ENCODE measurements around the gene ADO. TPM values are rescaled to one million over a fixed set of nuclear protein-coding genes. Genes with fewer than 3 reads are reported as not detected.

The ADO gene
- total RNA-seq (ENCODE audit: low replicate concordance) = 15.7 and 27.5 TPM in 2 replicates
- long read RNA-seq, partial matches to known transcripts = 0 of 2 reads
- long read RNA-seq, other reads (novel, unspliced or antisense) = 0 of 2 reads

DNA sequence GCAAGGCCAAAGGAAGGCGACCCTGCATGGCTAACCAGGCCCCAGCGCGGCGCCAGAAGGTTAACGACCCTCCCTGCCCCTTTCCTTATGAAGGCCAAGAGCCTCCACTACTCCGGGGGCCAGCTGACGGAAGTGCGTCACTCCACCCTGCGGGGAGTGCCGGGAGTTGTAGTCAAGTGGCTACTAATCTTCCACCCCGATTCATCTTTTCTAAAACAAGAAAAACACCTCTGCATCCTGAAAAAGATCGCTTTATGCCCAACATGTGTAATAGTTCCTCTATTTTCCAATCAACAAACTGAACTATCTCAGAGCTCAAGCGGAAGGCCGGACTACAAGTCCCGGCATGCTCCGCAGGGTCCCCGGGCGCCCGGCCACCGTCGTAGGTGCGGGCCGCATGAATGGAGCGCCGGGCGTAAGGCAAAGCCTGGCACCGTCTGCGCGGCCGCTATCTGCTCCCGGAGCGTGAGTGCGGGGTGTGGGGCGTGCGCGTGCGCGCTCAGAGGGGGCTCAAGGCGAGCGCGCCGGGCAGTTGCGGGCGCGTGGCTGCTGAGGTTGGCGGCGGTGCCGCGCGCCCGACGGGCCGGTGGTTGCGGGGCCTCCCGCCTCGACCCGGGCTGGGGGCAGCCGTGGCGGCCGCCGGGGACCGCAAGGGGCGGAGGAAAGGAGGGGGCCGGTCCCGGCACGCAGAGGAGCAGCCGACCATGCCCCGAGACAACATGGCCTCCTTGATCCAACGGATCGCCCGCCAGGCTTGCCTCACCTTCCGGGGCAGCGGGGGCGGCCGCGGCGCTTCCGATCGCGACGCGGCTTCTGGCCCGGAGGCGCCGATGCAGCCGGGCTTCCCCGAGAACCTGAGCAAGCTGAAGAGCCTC is at the start of gene ADO:
Gene ADO, plus strand, starts transcription at position 365 of the 875 bp plus-strand sequence. Its CDS starts 340 bp downstream, at position 705.
- Mint-ChIP-seq H3K4me1 (ENCODE audit: unreplicated experiment) (peaks cover 33% of the 10 kb centered on the region), H3K27ac (peak within 1 kb of the TSS; percentile 99), H3K27me3 (peaks cover 16% of the 10 kb centered on the region), H3K4me3 (peak within 1 kb of the TSS; percentile 98), H3K9me3 (no peaks in the 10 kb centered on the region), H3K36me3 (peaks cover 18% of the 10 kb centered on the region)
- peak; percentile 87 for DNase-seq (ENCODE audit: extremely low spot score, unreplicated experiment)
- TF ChIP-seq, protein P1, sequence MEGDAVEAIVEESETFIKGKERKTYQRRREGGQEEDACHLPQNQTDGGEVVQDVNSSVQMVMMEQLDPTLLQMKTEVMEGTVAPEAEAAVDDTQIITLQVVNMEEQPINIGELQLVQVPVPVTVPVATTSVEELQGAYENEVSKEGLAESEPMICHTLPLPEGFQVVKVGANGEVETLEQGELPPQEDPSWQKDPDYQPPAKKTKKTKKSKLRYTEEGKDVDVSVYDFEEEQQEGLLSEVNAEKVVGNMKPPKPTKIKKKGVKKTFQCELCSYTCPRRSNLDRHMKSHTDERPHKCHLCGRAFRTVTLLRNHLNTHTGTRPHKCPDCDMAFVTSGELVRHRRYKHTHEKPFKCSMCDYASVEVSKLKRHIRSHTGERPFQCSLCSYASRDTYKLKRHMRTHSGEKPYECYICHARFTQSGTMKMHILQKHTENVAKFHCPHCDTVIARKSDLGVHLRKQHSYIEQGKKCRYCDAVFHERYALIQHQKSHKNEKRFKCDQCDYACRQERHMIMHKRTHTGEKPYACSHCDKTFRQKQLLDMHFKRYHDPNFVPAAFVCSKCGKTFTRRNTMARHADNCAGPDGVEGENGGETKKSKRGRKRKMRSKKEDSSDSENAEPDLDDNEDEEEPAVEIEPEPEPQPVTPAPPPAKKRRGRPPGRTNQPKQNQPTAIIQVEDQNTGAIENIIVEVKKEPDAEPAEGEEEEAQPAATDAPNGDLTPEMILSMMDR (conservative IDR thresholded peaks at IDR 0.05) = no peak

DNA sequence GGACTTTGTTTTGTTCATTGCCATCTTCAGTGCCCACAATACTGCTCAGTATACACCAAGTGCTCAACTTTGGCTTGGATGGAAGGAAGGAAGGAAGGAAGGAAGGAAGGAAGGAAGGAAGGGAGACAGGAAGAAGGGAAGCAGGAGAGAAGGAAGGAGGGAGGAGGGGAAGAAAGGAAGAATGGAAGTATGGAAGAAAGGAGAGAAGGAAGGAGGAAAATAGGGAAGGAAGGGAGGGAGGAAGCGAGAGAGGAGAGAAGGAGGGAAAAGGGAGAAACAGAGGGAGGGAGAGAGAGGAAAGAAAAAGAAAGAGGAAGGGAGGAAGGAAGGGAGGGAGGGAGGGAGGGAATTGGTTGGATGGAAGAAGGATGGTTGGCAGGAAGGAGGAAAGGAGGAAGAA is 49.6 kb upstream of the ADO start:
- Mint-ChIP-seq H3K9me3 (no peaks in the 10 kb centered on the region), H3K36me3 (no peaks in the 10 kb centered on the region)
- TF ChIP-seq, protein P1 (conservative IDR thresholded peaks at IDR 0.05) = no peak

DNA sequence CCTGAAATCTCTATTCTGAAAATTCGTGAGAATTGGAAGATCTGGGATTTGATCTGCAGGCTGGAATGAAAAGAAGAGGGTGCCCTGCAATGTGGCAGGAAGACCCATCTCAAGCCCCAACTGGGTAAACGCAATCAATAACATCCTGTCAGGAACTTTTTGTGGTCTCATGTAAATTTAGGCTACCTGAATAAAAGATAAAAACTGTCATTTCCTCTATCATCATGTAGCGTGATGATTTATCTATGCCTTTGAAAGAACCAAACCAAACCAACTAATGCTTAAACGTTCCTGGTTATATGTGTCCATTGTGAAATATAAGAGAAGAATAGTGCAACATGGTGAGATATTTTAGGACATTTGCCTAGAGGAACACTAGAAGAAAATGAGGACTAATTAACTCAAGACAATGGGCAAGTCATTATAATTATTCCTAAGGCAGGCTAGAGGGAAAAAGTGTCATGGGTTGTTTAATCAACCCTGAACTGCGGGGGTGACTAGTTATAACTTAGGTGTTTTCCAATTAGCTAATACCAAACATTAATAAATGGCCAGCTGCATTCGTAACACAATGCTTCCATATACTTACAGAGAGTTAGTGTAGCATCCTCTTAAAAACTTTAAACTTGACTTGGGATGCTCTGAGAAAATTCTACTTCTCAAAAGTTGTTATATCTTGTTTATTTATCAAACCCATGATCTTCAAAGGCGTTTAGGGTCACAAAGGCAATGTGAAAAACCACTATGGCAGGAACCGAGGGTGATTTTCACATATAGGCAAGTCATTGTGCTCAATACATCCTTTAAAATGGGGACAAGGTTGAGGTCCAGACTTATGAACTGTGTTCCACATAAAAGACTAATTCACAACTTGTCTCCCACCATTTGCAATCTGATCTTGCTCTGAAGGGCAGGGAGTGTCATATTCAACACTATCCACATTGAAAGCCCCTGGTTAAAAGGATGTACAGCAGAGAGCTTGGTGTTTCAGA is 48.6 kb upstream of the ADO start:
- peaks cover 4% of the 10 kb centered on the region for H3K4me1 Mint-ChIP-seq (ENCODE audit: unreplicated experiment)
- no peak for DNase-seq (ENCODE audit: extremely low spot score, unreplicated experiment)
- TF ChIP-seq, protein P1 (conservative IDR thresholded peaks at IDR 0.05) = no peak
- no peaks in the 10 kb centered on the region for H3K36me3 Mint-ChIP-seq
- no peak overlapping the region for H3K4me3 Mint-ChIP-seq
- no peak overlapping the region for H3K27ac Mint-ChIP-seq
- H3K27me3 Mint-ChIP-seq = peaks cover 30% of the 10 kb centered on the region
- H3K9me3 Mint-ChIP-seq = no peaks in the 10 kb centered on the region

More for the DNA sequence above, 49.6 kb upstream of the ADO start:
- Mint-ChIP-seq H3K4me1 (ENCODE audit: unreplicated experiment) (no peaks in the 10 kb centered on the region), H3K27ac (no peak overlapping the region), H3K4me3 (no peak overlapping the region), H3K27me3 (peaks cover 30% of the 10 kb centered on the region)
- no peak for DNase-seq (ENCODE audit: extremely low spot score, unreplicated experiment)

DNA sequence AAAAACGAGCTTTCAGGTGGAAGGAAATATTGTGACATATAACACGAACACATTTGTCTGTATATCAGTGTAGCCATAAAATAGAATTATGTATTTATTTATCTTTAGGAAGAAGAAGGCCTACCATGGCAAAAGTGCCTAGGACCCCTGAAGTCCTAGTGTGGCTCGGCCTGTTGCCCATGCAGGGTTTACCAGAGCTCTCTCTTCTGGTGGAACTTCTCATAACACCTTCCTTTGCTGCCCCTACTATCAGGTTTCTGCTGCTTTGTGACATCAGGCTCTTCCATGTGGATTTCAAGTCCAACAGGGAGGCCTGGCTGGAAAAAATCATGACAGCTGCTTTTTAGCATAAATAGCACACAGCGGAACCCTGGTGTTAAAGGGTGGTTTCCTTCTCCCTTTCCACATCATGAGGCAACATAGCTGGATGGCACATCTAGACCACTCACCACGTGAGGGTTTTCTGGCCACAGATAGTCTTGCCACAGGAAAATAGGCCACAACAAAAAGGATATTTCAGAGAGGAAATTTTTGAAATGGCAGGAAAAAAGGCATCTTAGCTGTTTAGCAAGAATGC is 44.8 kb upstream of the ADO start:
- H3K9me3 Mint-ChIP-seq = no peaks in the 10 kb centered on the region
- H3K4me1 Mint-ChIP-seq (ENCODE audit: unreplicated experiment) = peaks cover 4% of the 10 kb centered on the region

More for the DNA sequence above, 44.8 kb upstream of the ADO start:
- H3K27me3 Mint-ChIP-seq = peaks cover 9% of the 10 kb centered on the region
- no peak overlapping the region for H3K27ac Mint-ChIP-seq
- TF ChIP-seq, protein P1 (conservative IDR thresholded peaks at IDR 0.05) = no peak
- H3K4me3 Mint-ChIP-seq = no peak overlapping the region
- DNase-seq (ENCODE audit: extremely low spot score, unreplicated experiment) = no peak
- H3K36me3 Mint-ChIP-seq = no peaks in the 10 kb centered on the region

All from type B pancreatic cell (in vitro differentiated cells).